NCI-H2196 (cell line): ENCODE results near the gene ZNF625.
"Not testable (repeated sequence)": the region's sequence is repeated elsewhere in the genome, so short reads cannot be mapped to it uniquely, and the experiment has no call there.

Experiments used
- DNase-seq: peaks from one replicate; lab custom pipeline; 2025; ENCODE audit not compliant: unreplicated experiment; lab: John Stamatoyannopoulos, UW

ZNF625 gene

GRCh38 chr19:12139269-12139668, 17.3 kb downstream of the ZNF625 start:
- no peak for DNase-seq

GRCh38 chr19:12137221-12137940, 19.2 kb downstream of the ZNF625 start:
- no peak for DNase-seq

- no peak for DNase-seq
Measured at GRCh38 chr19:12133069-12133468, 23.5 kb downstream of the ZNF625 start.

GRCh38 chr19:12126707-12127106, 29.8 kb downstream of the ZNF625 start:
- no peak for DNase-seq

GRCh38 chr19:12117201-12117970, 39.1 kb downstream of the ZNF625 start:
- DNase-seq = no peak

GRCh38 chr19:12113121-12113520, 43.4 kb downstream of the ZNF625 start:
- no peak for DNase-seq

DNA sequence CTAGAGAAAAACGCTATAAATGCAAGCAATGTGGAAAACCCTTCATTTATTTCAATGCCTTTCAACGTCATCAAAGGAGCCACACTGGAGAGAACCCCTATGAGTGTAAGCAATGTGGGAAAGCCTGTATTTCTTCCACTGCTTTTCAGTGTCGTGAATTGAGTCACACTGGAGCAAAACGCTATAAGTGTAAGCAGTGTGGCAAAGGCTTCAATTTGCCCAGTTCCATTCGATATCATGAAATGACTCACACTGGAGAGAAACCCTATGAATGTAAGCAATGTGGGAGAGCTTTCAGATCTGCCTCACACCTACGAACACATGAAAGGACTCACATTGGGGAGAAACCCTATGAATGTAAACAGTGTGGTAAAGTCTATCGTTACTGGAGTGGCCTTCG, 43.8 kb downstream of the ZNF625 start:
- DNase-seq = no peak

- no peak for DNase-seq
Measured at GRCh38 chr19:12111943-12112637, 44.4 kb downstream of the ZNF625 start.

DNA sequence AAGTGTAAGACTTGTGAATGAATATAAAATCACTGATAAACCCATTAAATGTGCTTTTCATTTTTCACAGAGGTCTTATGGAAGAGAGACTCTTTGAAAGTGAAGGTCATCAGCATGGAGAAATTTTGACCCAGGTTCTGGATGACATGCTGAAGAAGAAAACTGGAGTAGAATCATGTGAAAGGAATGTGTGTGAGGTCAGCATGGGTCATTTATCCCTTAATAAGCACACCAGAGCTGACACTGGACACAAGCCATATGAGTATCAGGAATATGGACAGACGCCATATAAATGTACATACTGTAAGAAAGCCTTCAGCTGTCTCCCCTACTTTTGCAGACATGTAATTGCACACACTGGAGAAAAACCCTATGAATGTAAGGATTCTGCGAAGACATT, 45.4 kb downstream of the ZNF625 start:
- DNase-seq = no peak

DNA sequence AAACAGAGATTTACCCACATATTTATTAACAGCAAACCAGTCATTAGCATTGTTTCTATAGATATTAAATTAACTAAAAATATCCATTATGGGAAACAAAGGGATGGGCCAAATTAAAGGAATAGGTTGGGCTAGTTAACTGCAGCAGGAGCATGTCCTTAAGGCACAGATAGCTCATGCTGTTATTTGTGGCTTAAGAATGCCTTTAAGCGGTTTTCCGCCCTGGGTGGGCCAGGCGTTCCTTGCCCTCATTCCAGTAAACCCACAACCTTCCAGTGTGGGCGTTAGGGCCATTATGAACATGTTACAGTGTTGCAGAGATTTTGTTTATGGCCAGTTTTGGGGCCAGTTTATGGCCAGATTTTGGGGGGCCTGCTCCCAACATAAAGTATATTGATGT, 52.6 kb downstream of the ZNF625 start:
- not testable (repeated sequence) for DNase-seq

GRCh38 chr19:12098040-12098439, 58.5 kb downstream of the ZNF625 start:
- DNase-seq = no peak

- DNase-seq = no peak
Measured at GRCh38 chr19:12095111-12095790, 61.3 kb downstream of the ZNF625 start.
